ENCODE data around the gene PREX1. TPM values are rescaled to one million over a fixed set of nuclear protein-coding genes. Genes with fewer than 3 reads are reported as not detected.

Gene PREX1
- total RNA-seq, 2 donors from 2014 or later: 132 to 167 TPM

Other genes with a start within 250 kb of the PREX1 start
- 10 to 100 TPM; 29.8 to 31.5 TPM for gene ARFGEF2, start 93.7 kb upstream of the PREX1 start, total RNA-seq
- gene CSE1L, start 218.3 kb upstream of the PREX1 start, total RNA-seq: 100 to 1,000 TPM in 1 of 2 donors, 10 to 100 TPM in 1; 69.1 to 108 TPM

All from natural killer cell treated with Interleukin-12 subunit alpha and Interleukin-12 subunit beta and Interleukin-15 and Interleukin-18, amount 100 ng/mL, for 72 hours (primary cell).